GM19463 (cell line): ENCODE results near the gene COL5A1.

Experiments
- ATAC-seq: cut with Tn5 transposase; IDR thresholded peaks from one replicate; pipeline ENCODE4 v1.9.1; 2021; ENCODE audit warnings: mild to moderate bottlenecking, moderate library complexity; ENCODE audit not compliant: unreplicated experiment

COL5A1 gene

DNA sequence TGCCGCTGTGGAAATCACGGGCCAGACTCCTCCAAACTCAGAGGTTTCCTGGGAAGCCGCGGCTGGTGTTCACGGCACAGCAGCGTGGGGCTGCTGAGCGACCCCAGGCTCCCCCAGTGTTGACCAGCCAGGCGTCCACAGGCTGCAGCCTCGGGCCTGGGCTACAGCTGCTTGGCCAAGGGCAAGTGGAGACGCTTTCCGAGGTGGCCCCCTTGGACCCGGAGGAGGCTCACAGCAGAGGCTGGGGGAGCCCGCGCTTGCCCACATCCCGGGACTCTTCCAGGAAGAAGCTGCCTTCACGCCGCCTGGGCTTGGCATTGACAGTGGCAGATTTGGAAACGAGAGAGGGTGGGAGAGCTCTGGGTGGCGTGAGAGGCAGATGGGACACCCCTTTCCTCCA is 186.0 kb downstream of the COL5A1 start:
- no peak for ATAC-seq

DNA sequence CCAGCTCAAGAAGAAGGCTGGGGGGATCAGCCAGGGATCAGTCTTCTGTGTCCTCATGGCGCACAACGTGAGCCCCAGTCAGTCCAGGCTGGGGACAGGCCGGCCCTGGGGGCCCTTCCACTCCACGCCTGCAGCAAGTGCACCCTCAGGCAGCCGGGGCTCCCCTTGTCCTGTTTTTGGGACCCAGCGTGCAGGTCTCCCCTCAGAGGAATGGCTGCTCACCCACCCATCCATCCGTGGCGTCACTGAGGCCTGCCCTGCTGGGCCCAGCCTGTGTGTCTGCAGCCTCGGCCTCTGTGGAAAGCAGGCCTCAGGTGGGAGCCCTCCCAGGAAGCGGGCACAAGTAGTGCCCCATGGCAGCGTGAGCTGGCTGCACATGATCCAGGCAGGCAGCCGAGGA is 186.4 kb downstream of the COL5A1 start:
- no peak for ATAC-seq

DNA sequence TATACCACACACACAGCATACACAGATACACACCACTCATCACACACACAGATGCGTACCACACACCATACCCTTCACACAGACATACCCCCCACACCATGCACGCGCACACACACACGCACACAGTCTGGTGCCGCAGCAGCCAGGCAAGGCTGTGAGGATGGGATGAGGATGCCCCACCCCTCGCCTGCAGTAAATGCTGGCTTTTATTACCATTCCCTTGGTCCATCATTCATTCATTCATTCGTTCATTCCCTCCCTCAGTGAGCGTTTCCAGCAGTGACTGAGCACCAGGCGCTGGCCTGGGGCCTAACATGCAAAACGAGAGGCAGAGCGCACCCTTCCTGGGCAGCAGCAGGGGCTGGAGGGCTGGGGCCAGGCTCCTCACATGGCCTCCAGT is 187.3 kb downstream of the COL5A1 start:
- ATAC-seq, result no peak

DNA sequence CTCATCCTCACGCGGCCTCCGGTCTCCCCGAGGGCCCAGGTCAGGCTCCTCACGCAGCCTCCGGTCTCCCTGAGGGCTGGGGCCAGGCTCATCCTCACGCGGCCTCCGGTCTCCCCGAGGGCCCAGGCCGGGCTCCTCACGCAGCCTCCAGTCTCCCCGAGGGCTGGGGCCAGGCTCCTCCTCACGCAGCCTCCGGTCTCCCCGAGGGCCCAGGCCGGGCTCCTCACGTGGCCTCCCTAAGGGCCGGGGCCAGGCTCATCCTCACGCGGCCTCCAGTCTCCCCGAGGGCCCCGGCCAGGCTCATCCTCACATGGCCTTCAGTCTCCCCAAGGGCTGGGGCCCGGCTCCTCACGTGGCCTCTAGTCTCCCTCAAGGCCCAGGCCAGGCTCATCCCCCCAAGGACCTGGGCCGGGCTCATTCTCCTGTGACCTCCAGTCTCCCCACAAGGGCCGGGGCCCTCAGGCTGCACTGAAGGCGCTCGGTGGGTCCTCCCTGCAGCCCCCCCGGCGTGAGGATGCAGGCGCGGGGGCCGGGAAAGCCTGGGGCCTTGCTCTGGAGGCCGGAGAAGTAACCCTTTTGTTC is 187.8 kb downstream of the COL5A1 start:
- no peak for ATAC-seq

DNA sequence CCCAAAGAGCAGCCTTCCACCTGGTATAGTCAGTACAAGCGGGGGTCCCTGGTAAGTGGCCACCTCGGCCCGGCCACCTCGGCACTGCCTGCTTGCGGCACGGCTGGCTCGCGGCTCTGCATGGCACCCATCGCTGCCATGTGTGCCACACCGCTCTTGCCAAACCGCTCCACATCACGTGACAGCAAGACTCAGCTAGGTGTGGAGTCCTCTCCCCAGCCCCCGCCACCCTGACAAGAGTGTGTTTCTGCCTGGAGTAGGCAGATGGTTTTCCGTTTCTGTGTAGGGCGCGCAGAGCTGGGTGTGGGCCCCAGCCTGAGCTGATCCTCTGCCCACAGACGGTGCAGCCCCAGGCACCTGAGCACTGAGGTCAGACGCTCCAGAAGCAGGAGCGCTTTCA is 188.5 kb downstream of the COL5A1 start:
- no peak for ATAC-seq

DNA sequence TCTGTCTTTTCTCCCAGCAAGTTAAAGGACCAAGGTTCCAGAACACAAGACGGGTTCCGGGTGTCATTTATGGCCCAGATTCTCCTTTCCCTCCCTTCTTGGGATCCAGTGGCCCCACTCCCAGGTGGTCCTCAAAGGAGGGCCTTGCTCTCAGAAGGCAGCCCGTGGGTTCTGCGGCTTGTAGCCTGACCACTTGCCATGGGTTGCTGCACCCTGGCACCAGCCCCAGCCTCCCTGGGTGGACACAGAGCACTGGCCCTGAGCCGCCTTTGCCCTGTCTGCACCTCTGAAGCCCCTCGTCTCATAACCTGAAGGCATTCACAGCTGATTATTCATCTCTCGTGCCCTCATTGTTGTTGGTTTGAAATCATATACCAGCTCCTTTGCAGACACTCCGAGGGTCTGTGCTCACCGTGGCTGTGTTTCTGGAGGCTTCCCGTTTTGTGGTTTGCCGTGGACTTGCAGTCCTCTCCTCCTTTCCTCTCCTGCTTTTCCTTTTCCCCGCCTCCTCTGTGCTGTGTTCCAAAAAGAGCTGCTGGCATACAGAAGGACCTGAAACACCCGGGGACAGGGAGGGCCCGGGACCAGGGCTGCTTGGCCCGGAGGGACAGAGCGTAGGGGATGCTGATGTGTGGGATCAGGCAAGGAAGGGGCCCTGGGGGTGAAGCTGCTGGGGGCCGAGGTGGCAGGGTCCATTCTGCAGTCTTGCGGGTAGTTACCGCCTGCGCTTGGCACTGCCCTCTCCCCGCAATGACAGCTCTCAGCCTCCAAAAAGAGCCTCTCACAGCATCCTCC is 189.5 kb downstream of the COL5A1 start:
- ATAC-seq, result no peak

DNA sequence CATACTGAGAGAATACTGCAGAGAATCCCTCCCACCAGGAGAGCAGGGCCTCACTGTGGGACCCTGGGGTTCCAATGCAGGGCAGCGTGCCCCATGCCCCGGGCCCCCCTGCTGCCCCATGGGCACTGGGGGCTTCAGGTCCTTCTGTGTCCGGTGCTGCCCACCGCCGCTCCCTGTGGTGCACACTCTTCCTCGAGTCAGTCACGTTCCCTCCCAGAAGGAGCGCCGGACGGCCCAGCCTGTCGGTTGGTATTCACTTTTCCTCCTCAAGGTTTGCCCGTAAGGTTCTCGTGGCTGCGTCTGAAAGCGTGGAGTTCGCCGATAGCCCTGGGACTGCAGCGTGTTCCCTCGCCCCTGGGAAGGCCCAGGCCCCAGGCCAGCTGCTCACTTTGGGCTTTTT is 190.9 kb downstream of the COL5A1 start:
- ATAC-seq, result no peak

DNA sequence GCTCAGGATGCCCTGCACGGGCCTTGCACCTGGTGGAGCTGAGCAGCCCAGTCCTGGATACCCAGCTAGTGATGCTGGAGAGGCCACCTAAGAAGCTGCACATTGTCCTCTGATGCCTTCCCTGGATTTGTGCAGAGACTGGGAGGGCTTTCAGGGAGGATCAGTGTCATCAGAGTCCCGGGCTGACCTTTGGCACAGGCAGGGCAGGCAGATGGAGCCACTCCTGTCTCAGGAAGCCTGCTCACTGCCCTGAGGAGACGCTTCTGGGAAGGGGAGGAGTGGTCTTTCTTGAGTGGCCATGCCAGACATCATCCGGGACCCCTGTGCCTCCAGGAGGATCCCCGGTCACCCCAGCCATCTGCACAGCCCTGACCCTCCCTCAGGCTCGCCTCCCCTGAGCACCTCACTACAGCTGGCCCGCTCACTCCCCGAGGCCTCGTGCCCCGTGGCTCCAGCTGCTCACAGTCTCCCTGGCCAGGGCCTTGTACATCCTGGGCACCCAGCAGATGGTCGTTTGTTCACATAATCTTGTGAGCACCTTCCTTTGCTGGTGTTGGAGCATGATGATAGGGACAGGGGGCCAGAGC is 191.8 kb downstream of the COL5A1 start:
- no peak for ATAC-seq

DNA sequence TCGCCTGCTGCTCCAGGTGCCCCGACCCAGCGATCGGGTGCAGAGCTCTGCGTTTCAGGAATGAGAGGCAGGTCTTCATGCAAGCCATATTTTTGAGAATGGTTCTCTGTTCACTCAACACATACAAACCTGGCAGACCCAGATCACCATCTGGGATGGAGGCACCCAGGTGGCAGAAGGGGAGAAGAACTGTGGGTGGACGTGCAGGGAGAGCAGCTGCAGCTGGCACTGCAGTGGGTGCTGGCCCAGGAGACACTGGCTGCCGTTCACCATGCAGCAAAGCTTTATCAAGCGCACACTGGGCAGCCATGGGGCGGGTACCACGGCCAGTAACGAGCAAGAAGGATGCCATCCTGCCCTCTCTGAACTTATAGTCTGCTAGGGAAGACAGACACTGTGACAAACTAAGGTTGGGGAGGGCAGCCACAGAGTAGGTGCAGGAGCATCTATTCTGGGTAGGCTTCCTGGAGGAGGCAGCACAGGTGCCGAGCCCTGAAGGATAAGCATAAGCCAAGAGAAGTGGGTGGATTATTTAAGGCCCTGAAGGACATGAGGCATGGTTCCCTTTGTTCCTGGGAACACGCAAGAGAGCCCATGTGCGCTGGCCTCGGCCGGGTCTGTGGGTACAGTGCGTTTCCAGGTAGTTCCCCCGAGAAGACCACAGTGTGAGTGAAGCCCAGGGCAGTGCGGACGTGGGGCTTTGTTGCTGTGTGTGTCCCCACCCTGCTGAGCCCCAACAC is 192.8 kb downstream of the COL5A1 start:
- no peak for ATAC-seq

DNA sequence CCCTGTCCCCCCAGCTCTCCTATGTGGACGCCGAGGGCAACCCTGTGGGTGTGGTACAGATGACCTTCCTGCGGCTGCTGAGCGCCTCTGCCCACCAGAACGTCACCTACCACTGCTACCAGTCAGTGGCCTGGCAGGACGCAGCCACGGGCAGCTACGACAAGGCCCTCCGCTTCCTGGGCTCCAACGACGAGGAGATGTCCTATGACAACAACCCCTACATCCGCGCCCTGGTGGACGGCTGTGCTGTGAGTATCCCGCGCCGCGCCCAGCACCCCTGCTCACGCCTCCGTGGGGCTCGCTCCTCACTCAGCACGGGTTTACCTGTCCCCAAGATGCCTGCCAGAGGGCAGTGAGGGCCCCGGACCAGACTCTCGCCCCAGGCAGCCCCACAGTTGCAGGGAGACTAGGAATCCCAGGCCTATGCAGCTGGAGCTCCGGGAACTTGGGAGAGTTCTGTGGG is 193.4 kb downstream of the COL5A1 start:
- no peak for ATAC-seq

DNA sequence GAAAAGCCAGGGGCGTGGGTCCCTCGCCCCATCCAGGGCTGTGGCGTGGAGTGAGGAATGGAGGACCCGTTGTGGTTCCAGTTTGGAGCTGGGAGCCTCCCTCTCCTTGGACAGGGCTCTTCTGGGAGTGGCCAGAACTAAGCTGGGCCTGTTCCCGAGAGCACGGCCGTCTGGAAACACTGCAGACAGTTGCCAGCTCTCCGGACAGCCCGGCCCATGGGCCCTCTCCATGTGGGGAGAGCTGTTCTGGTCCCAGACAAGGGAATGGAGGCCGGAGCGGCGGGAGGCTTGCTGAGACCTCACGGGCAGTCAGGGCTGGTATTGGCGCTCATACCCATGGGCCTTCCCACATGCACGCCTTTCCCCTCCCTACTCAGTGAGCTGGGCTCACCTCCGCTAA is 193.8 kb downstream of the COL5A1 start:
- ATAC-seq, result no peak

DNA sequence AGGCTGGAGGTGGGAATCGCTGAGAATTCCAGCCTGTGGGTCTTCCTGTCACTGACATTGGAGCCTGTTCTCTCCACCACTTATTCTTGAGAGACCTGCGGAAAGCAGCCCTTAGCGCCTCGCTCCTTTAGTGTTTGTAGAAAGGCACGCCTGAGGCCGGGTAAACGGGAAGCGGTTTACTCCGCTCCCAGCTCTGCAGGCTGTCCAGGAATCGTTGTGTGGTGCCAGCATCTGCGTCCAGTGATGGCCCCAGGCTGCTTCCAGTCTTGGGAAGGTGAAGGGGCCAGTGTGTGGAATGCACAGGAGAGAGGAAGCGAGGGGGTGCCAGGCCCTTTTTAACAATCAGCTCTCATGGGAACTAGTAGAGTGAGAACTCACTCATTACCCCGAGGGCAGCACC is 194.4 kb downstream of the COL5A1 start:
- no peak for ATAC-seq

DNA sequence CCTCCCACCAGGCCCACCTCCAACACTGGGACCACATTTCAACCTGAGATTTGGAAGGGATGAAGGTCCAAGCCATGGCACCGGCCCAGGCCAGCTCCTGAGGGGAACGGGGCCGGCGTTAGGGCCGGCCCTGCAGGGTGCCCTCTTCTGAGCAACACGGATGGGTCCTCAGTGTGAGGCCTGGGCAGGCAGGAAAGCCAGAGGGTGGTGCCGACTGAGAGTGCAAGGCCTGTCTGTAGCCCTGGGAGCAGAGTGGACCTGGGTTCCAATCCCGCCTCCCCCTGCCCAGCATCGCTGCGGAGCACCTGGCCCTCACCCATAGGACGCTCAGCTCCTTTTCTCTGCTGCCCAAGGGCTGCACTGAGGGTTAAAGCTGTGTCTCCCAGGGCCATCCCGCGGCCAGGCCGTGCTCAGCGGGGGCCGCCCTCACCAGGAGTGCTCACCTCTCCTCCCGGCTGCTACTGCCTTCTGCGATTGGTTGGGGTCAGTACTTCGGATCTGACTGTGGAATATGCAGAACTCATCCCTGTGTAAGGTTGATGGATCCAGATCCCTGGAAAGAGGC is 194.9 kb downstream of the COL5A1 start:
- ATAC-seq, result no peak

DNA sequence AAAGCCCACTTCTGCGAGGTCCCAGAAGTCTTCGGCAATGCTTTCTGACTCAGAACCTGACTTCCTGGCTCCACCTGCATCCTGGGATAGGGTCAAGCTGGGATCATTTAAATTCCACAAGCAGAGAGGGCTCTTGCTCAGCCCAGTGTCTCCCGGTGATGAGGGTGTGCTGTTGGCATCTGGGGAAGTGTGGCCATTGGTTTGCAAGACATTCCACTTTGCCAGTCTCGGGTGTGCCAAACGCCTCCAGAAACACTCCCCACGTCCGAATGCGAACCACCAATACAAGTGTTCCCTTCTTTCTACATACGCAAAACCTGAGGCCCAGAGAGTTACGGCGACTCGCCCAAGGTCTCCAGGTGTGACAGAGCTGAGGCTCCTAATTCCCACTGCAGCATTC is 195.9 kb downstream of the COL5A1 start:
- no peak for ATAC-seq

DNA sequence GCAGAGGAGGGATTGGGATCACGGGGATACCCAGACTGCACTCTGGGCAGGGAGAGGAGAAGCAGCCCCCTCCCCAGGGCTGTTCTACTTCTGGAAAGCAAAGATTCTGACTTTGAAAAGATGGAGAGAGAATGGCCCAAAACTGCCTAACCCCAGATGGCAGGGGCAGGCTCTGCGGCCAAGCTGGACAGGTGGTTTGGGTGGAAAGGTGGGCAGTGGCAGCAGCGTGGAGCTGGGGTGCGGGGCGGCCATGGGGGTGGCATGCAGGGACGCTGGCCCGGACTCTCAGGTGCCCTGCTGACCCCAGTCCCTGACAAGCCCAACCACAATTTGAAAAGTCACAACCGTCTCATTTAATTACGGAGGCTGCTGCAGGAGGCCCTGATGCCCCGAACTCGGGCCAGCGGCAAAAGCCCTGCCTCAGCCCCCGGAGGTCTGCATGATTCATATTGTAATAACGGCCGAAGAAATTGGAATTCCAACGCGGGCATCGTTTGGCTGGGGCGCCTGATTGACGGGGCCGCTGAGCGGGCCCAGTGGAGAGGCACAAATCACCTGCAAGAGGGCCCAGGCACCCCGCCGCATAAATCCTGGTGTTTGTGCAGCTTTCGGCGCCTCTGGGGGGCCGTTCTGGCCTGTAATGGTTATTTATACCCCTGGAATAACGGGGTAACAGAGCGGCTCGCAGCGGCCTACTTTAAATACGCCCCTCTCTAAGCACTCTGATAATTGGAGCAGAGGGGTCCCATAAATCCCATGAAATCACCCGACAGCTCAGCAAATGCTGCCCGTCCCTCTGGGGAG is 197.2 kb downstream of the COL5A1 start:
- ATAC-seq, result no peak

DNA sequence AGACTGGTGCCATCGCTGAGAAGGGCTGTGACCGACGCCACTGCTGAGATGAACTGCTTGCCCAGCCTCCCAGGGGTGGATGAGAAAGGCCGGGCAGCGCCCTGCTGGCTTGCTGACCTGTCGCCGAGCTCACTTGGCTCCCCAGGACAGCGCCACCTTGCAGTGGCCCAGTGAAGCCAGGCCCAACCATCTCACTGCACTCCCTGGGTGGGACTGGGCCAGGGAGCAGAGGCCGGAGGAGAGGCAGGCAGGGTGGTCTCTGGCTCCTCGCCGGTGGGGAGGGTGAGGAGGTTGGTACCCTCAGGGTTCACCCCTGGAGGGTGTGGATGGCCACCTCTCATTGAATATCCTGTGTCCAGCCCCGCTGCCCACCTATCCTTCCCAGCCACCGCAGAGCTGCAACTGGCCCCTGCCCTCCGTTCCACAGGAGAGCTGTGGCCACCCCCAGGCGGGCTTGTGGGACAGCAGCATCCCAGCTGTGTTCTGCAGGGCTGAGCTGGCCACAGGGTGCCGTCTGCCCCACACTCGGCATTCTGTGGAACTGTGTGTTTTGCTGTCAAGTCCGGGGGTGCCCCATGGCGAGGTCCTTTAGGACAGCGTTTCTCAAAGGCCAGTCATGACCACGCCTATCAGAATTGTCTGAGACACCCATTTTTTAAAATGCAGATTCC is 198.0 kb downstream of the COL5A1 start:
- ATAC-seq, result no peak

DNA sequence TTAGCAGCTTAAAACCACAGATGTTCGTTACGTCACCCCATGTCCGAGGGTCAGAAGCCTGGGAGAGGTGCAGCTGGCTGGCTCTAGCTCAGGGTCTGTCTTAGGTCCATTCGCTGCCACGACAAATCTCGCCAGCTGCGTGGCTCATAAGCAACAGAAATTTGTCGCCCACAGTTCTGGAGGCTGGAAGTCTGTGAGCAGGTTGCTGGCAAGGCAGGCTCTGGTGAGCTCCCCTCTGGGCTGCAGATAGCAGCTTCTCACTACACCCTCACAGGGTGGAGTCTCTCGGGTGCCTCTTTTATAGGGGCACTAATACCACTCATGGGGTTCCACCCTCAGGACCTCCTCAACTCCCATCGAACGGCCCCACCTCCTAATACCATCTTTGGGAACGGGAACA is 198.9 kb downstream of the COL5A1 start:
- no peak for ATAC-seq

DNA sequence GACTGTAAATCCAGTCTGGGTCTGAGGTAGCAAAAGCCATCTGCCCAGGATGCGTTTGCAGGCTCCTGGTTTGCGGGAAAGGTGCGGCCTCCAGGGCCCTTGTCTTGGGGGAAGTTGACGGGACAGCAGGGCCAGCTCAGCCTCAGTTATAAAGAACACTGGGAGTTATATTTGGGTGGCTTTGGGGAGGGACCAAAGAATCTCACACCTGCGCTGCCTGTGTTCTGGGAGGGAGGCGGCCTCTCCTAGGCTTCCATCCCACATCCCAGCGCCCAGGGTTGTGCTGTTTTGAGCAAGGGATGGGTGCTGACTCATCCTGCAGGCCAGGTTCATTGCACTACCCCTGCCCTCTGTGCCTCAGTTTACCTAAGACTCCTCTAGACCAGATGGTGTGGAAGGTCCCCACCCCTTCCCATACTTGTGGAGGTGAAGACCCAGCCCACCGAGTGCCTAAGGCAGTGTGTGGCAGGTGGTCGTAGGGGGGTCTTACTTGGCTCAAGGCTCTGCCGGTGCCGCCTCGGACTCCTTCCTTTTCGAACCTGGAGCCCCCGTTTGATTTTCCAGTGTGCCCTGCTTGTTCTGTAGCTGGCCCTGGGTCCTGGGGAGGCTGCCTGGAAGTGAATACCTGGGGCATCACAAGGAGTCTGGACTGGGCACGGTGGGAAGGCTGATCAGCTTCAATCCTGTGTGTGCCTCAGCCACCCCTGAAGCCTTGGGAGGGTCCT is 199.7 kb downstream of the COL5A1 start:
- ATAC-seq, result no peak

DNA sequence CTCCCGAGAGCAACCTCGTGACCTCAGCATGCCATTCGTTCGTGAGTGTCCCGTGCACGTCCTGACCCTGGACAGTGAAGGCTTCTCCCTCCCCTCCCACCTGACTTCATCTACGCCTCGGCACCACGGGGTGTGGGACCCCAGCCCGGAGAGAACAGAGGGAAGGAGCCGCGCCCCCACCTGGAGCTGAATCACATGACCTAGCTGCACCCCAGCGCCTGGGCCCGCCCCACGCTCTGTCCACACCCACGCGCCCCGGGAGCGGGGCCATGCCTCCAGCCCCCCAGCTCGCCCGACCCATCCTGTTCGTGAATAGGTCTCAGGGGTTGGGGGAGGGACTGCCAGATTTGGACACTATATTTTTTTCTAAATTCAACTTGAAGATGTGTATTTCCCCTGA is 200.7 kb downstream of the COL5A1 start:
- ATAC-seq, result no peak
